Esophagus squamous epithelium (tissue), 4 donors: ENCODE data around the gene TAGLN3.

ENCODE experiments used
- CTCF ChIP-seq, 6 experiments: fragments of 450-650 bp in 4 of 6; fragments of 200-600 bp in 2 of 6; sonication (generic) in 2 of 6; IDR thresholded peaks; one replicate each; pipeline ENCODE4 v1.5.1; 2016 to 2019; ENCODE audit warnings: antibody characterized with exemption in 6 of 6, mild to moderate bottlenecking in 4 of 6, moderate library complexity in 4 of 6
- POLR2A ChIP-seq, 4 donors: fragments of 450-650 bp; IDR thresholded peaks; one replicate each; pipeline ENCODE4 v1.6.1; 2017; ENCODE audit warnings: antibody characterized with exemption in 4 of 4, mild to moderate bottlenecking in 4 of 4, moderate library complexity in 3 of 4

DNA sequence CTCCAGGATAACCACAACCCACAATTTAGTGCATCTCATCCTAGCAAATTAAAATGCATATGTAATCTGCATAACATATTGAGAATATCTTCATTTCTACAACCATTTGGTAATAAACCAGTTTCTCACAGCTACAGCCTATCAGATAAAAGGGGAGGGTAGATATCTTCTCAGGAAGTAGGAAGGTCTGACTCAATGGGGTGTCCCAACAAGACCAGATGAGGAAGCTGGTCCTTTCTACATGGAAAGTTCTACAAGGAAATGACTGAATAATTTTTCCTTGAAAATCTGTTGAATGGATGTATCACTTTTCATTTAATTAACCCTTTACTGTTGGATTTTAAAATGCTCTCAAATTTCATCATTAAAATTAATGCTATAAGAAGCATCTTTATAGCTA, 18.4 kb downstream of the TAGLN3 start:
- TF ChIP-seq CTCF (IDR thresholded peaks at IDR 0.05) (no peak), POLR2A (IDR thresholded peaks at IDR 0.05) (no peak)
